Measurements from ENCODE around the gene ZBTB21.

DNA sequence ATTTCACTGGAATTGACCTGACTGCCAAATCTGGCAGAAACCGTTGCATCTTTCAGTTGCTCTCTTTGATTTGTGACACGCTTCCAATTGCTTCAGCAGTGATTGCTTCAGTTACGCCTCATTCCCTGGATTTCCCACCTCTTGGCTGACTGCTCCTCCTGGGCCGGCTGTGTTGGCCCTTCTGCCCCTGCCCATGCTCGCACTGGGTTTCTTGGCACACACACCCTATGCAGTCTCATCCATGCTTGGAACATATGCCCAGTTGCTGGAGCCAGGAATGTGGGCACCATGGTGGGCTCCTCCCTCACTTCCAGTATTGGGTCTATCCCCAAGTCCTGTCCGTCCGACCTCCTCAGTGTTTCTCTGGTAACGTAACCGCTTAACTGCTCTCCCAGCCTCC, 2.2 kb upstream of the ZBTB21 start:
- no peak for TF ChIP-seq POLR2A (IDR thresholded peaks at IDR 0.05)
- TF ChIP-seq, protein P1, sequence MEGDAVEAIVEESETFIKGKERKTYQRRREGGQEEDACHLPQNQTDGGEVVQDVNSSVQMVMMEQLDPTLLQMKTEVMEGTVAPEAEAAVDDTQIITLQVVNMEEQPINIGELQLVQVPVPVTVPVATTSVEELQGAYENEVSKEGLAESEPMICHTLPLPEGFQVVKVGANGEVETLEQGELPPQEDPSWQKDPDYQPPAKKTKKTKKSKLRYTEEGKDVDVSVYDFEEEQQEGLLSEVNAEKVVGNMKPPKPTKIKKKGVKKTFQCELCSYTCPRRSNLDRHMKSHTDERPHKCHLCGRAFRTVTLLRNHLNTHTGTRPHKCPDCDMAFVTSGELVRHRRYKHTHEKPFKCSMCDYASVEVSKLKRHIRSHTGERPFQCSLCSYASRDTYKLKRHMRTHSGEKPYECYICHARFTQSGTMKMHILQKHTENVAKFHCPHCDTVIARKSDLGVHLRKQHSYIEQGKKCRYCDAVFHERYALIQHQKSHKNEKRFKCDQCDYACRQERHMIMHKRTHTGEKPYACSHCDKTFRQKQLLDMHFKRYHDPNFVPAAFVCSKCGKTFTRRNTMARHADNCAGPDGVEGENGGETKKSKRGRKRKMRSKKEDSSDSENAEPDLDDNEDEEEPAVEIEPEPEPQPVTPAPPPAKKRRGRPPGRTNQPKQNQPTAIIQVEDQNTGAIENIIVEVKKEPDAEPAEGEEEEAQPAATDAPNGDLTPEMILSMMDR (IDR thresholded peaks at IDR 0.05): no peak
